Measurements from ENCODE around the gene ARL6IP1. TPM values are rescaled to one million over a fixed set of nuclear protein-coding genes. Genes with fewer than 3 reads are reported as not detected.
A peak's percentile ranks its signal among the peaks of the same experiment; 100 is the strongest.

The ARL6IP1 gene
- total RNA-seq, 1 experiment from 2014 or later, result 343 TPM

GRCh38 chr16:18784917-18785623 is 16.3 kb downstream of the ARL6IP1 start:
- in situ Hi-C loops (cut with HindIII; ENCODE audit: low pct_unique_long_range_greater_than_20kb, low sequenced_read_pairs), result no loop called here
- Histone ChIP-seq H3K36me3 (ENCODE audit: control insufficient read depth, insufficient read depth, low read length) (peaks cover 52% of the 10 kb centered on the region), H3K4me1 (ENCODE audit: control insufficient read depth, insufficient read depth, low read length) (peaks cover 23% of the 10 kb centered on the region), H3K27ac (ENCODE audit: low read length) (peak overlapping the region; percentile 18; the same call in 1 of the 2 replicates), H3K27me3 (ENCODE audit: control insufficient read depth, insufficient read depth, low read length) (no peaks in the 10 kb centered on the region), H3K4me3 (ENCODE audit: low read depth in 2 of 2, low read length in 2 of 2) (no peak overlapping the region), H3K9me3 (ENCODE audit: control insufficient read depth, insufficient read depth, low read depth, low read length) (no peaks in the 10 kb centered on the region)
- intact Hi-C loops (cut with micrococcal nuclease; ENCODE audit: unreplicated experiment), result no loop called here
- no TSS peak for BruUV-seq (replicated peaks)
- TF ChIP-seq POLR2AphosphoS5 (IDR thresholded peaks at IDR 0.05; ENCODE audit: low read depth, low read length), result no peak
- no peak for TF ChIP-seq SIN3A (IDR thresholded peaks at IDR 0.05; ENCODE audit: borderline replicate concordance, insufficient read depth, low read depth, low read length)
- TF ChIP-seq TCF7L2 (IDR thresholded peaks at IDR 0.05; ENCODE audit: low read depth, low read length), result no peak
- no peak for TF ChIP-seq CTCF (IDR thresholded peaks at IDR 0.05)
- TF ChIP-seq REST (IDR thresholded peaks at IDR 0.05; ENCODE audit: insufficient read depth in 1 of 2, low read depth in 2 of 2, low read length in 1 of 2), result no peak
- DNase-seq (ENCODE audit: low read depth, low spot score) (no peak), ATAC-seq (no peak)
- POLR2A ChIA-PET, result interaction anchor here (1.1 to 1.4 kb wide), 2 partner anchors 10 to 16 kb away, joined by 3 to 4 read pairs; partner anchors contain the start of gene ARL6IP1
- CTCF ChIA-PET, result no interaction called here

- ATAC-seq (no peak), DNase-seq (ENCODE audit: low read depth, low spot score) (no peak)
- peaks cover 23% of the 10 kb centered on the region for H3K4me1 ChIP-seq (ENCODE audit: control insufficient read depth, insufficient read depth, low read length)
- intact Hi-C loops (cut with micrococcal nuclease; ENCODE audit: unreplicated experiment) (no loop called here), in situ Hi-C loops (cut with HindIII; ENCODE audit: low pct_unique_long_range_greater_than_20kb, low sequenced_read_pairs) (no loop called here)
- no peak for TF ChIP-seq CTCF (IDR thresholded peaks at IDR 0.05)
- TF ChIP-seq TCF7L2 (IDR thresholded peaks at IDR 0.05; ENCODE audit: low read depth, low read length), result no peak
- TF ChIP-seq SIN3A (IDR thresholded peaks at IDR 0.05; ENCODE audit: borderline replicate concordance, insufficient read depth, low read depth, low read length), result no peak
- TF ChIP-seq POLR2AphosphoS5 (IDR thresholded peaks at IDR 0.05; ENCODE audit: low read depth, low read length), result no peak
- TF ChIP-seq REST (IDR thresholded peaks at IDR 0.05; ENCODE audit: insufficient read depth in 1 of 2, low read depth in 2 of 2, low read length in 1 of 2), result no peak
- ChIA-PET CTCF (no interaction called here), POLR2A (interaction anchor here (1.1 kb wide), 1 partner anchor 11 kb away, joined by 3 read pairs; no protein-coding TSS in a partner anchor)
- TSS peak; percentile 4 for BruUV-seq (replicated peaks)
- peaks cover 40% of the 10 kb centered on the region for H3K36me3 ChIP-seq (ENCODE audit: control insufficient read depth, insufficient read depth, low read length)
- H3K9me3 ChIP-seq (ENCODE audit: control insufficient read depth, insufficient read depth, low read depth, low read length), result no peaks in the 10 kb centered on the region
- H3K27ac ChIP-seq (ENCODE audit: low read length), result no peak overlapping the region
- no peak overlapping the region for H3K4me3 ChIP-seq (ENCODE audit: low read depth in 2 of 2, low read length in 2 of 2)
- H3K27me3 ChIP-seq (ENCODE audit: control insufficient read depth, insufficient read depth, low read length), result no peaks in the 10 kb centered on the region
These were observed 17.7 kb downstream of the ARL6IP1 start for GRCh38 chr16:18783430-18784341.

All from Panc1 (cell line).